DND-41 (cell line): ENCODE measurements around the gene XYLT1.

Experiments
- CTCF ChIP-seq: IDR thresholded peaks from 2 replicates; pipeline ENCODE4 v1.5.1; 2012; ENCODE audit warnings: borderline replicate concordance, low read length, moderate library complexity, mild to moderate bottlenecking; ENCODE audit not compliant: poor library complexity, severe bottlenecking; ENCODE audit errors: extremely low read depth
- EZH2 ChIP-seq: IDR thresholded peaks from 3 replicates; pipeline ENCODE4 v1.6.1; 2012; ENCODE audit warnings: borderline replicate concordance, low read depth, mild to moderate bottlenecking, moderate library complexity, low read length, inconsistent platforms; ENCODE audit not compliant: severe bottlenecking

GRCh38 chr16:17258077-17258599 is 212.6 kb downstream of the XYLT1 start:
- TF ChIP-seq CTCF, result no peak
- TF ChIP-seq EZH2, result no peak
